HG03064 (cell line): ENCODE results near the gene UBR4.

Experiments
- ATAC-seq: cut with Tn5 transposase; IDR thresholded peaks from one replicate; pipeline ENCODE4 v1.9.1; 2021; ENCODE audit warnings: low read depth; ENCODE audit not compliant: unreplicated experiment

Gene UBR4

GRCh38 chr1:19059773-19060172, 150.3 kb downstream of the UBR4 start:
- no peak for ATAC-seq

GRCh38 chr1:19058476-19058797, 151.6 kb downstream of the UBR4 start:
- ATAC-seq, result no peak

GRCh38 chr1:19057784-19058475, 152.1 kb downstream of the UBR4 start:
- no peak for ATAC-seq

- no peak for ATAC-seq
These were observed 152.8 kb downstream of the UBR4 start for GRCh38 chr1:19057182-19057779.

GRCh38 chr1:19055701-19056100, 154.4 kb downstream of the UBR4 start:
- no peak for ATAC-seq

GRCh38 chr1:19055001-19055400, 155.1 kb downstream of the UBR4 start:
- no peak for ATAC-seq

- ATAC-seq, result no peak
These were observed 155.8 kb downstream of the UBR4 start for GRCh38 chr1:19054216-19054615.

GRCh38 chr1:19053486-19053885, 156.6 kb downstream of the UBR4 start:
- ATAC-seq, result no peak

GRCh38 chr1:19049798-19050197, 160.3 kb downstream of the UBR4 start:
- no peak for ATAC-seq

- ATAC-seq, result no peak
These were observed 160.8 kb downstream of the UBR4 start for GRCh38 chr1:19049128-19049768.

GRCh38 chr1:19046972-19047731, 162.9 kb downstream of the UBR4 start:
- ATAC-seq, result no peak

- no peak for ATAC-seq
These were observed 163.9 kb downstream of the UBR4 start for GRCh38 chr1:19045898-19046880.

- ATAC-seq, result no peak
These were observed 164.9 kb downstream of the UBR4 start for GRCh38 chr1:19044975-19045831.

- no peak for ATAC-seq
These were observed 165.6 kb downstream of the UBR4 start for GRCh38 chr1:19044471-19044870.

GRCh38 chr1:19043579-19044443, 166.3 kb downstream of the UBR4 start:
- ATAC-seq, result no peak

- no peak for ATAC-seq
These were observed 167.1 kb downstream of the UBR4 start for GRCh38 chr1:19042675-19043578.

GRCh38 chr1:19040010-19040680, 169.9 kb downstream of the UBR4 start:
- no peak for ATAC-seq
